ENCODE results near the gene LRRK1. TPM values are rescaled to one million over a fixed set of nuclear protein-coding genes. Genes with fewer than 3 reads are reported as not detected.
A peak's percentile ranks its signal among the peaks of the same experiment; 100 is the strongest.

Gene LRRK1
- total RNA-seq, 2 experiments from 2014 or later: 1.0 to 1.1 TPM

DNA sequence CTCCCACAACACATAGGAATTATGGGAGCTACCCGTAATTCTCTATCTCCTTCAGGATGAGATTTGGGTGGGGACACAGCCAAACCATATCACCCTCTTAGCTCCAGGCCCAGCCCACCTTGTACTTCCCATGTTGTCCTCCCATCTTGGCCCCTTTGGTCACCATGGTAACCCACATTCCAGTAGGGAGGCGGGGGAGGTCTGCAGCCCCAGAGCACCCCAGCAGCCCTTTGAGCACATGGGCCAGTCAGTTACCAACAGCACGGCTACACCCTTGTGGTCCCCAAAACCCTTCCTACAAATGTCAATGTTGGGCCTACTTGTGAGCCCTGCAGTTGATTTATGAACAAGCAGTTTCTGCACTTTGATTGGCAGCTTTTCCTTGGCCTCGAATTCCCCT is 84.5 kb downstream of the LRRK1 start:
- ChIA-PET CTCF (interaction anchor here (1.3 kb wide), 1 partner anchor 86 kb away, joined by 5 read pairs; no protein-coding TSS in a partner anchor), POLR2A (no interaction called here)
- Mint-ChIP-seq H3K36me3 (ENCODE audit: low read depth) (no peaks in the 10 kb centered on the region), H3K4me3 (no peak overlapping the region), H3K4me1 (peaks cover 20% of the 10 kb centered on the region), H3K9me3 (no peaks in the 10 kb centered on the region), H3K27ac (no peak overlapping the region), H3K27me3 (peaks cover 50% of the 10 kb centered on the region)
- DNase-seq: peak; percentile 9

DNA sequence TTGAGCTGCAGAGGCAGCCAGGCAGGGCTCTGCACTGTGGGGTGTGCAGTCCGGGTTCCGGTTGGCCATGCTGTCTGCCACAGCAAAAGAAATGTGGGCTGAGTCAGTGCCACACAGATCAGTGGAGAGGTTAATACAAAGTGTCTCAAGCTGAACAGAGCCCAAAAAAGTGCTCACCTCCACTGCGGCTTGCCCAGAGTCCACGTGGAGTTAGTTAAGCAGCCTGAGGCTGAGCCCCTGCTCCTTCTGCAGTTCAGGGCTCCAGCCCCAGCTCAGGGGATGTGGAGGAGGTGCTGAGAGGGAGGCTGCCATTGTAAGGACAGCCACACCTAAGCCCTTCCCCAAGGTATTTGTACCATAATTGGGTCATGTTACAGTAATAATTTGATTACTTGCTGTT is 85.3 kb downstream of the LRRK1 start:
- no peak overlapping the region for H3K4me3 Mint-ChIP-seq
- H3K9me3 Mint-ChIP-seq: no peaks in the 10 kb centered on the region
- ChIA-PET CTCF (interaction anchor here (0.5 to 1.3 kb wide), 2 partner anchors 16 to 87 kb away, joined by 4 to 5 read pairs; no protein-coding TSS in a partner anchor), POLR2A (no interaction called here)
- H3K27ac Mint-ChIP-seq: no peak overlapping the region
- peaks cover 45% of the 10 kb centered on the region for H3K27me3 Mint-ChIP-seq
- H3K4me1 Mint-ChIP-seq: peaks cover 23% of the 10 kb centered on the region
- no peaks in the 10 kb centered on the region for H3K36me3 Mint-ChIP-seq (ENCODE audit: low read depth)
- no peak for DNase-seq

DNA sequence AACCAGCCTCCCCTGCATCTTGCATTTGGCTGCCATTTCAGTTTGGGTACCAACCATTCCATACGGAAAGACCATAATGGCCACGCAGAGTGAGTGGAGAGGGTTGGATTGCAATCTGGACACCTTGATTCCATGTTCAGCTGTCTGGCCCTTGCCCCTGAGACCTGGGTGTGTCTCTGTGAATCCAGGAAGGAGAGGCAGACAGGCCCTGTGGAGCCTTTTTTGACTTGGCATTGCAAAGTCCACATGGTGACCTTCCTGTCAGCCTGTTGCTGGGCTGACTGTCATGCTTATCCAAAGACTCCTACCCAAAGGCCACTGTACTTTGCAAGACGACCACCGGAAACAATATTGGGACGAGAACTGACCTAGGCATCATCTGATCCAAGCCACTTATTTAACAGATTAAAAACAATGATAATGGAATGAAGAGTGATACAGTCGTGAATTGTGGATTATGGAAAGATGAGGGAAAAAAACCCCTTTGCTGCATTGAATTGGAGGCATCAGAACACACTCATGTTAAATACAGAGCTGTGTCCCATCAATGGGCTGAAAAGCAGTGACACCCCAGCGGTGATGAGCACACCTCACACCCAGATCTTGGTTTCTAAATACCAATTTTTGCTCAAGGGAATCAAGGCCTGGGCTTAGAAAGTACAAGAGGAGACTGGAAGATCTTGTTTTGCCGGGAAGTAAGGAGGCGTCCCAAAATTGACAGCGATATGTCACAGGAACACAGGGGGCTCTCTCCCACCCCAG is 86.0 kb downstream of the LRRK1 start:
- Mint-ChIP-seq H3K4me1 (peaks cover 23% of the 10 kb centered on the region), H3K4me3 (no peak overlapping the region), H3K27ac (no peak overlapping the region), H3K9me3 (no peaks in the 10 kb centered on the region), H3K36me3 (ENCODE audit: low read depth) (no peaks in the 10 kb centered on the region), H3K27me3 (peaks cover 39% of the 10 kb centered on the region)
- ChIA-PET POLR2A (no interaction called here), CTCF (interaction anchor here (5.6 kb wide), 1 partner anchor 87 kb away, joined by 169 read pairs; the partner anchor contains the start of gene LRRK1)
- no peak for DNase-seq

DNA sequence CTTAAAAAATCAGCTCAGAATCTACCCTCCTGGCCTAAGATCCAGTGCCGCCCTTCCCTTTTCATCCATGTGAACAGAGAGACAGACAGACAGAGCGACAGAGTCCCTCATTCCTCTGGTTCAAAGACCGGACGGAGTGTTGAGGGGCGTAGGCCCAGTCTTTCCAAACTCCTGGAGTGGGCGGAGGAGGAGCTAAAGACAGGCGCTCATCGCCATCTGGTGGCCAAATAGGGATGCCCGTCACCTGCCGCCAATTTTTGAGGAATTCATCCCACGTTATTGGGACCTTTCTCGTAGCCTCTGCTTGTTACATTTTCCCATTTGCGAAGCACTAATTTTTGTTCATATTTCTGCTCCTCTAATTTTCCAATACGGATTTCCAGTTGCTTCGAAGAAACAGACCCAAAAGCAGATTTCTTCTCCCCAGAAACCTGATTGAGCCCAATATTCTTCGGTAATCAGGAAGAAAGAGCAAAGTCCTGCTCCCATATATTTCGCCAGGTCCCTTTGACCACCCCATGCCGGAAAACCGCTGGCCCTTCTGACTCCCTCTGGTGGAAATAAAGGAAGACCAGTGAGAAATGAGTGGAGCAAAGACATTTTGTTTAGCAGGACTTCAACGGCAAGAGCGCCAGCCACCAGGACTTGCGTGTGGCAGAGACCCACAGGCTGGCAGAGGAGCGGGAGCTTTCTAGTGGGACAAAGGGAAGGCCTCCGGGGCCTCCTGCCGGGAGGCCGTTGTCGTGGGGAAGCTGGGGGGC is 88.0 kb downstream of the LRRK1 start:
- Mint-ChIP-seq H3K36me3 (ENCODE audit: low read depth) (no peaks in the 10 kb centered on the region), H3K4me3 (peak overlapping the region; percentile 83), H3K4me1 (peaks cover 23% of the 10 kb centered on the region), H3K27me3 (peaks cover 33% of the 10 kb centered on the region), H3K9me3 (no peaks in the 10 kb centered on the region), H3K27ac (no peak overlapping the region)
- POLR2A ChIA-PET: no interaction called here
- peak; percentile 61 for DNase-seq
- CTCF ChIA-PET: interaction anchor here (0.6 to 5.6 kb wide), 48 partner anchors 9 to 1079 kb away, joined by 3 to 169 read pairs (median 4); partner anchors contain the start of gene LRRK1

DNA sequence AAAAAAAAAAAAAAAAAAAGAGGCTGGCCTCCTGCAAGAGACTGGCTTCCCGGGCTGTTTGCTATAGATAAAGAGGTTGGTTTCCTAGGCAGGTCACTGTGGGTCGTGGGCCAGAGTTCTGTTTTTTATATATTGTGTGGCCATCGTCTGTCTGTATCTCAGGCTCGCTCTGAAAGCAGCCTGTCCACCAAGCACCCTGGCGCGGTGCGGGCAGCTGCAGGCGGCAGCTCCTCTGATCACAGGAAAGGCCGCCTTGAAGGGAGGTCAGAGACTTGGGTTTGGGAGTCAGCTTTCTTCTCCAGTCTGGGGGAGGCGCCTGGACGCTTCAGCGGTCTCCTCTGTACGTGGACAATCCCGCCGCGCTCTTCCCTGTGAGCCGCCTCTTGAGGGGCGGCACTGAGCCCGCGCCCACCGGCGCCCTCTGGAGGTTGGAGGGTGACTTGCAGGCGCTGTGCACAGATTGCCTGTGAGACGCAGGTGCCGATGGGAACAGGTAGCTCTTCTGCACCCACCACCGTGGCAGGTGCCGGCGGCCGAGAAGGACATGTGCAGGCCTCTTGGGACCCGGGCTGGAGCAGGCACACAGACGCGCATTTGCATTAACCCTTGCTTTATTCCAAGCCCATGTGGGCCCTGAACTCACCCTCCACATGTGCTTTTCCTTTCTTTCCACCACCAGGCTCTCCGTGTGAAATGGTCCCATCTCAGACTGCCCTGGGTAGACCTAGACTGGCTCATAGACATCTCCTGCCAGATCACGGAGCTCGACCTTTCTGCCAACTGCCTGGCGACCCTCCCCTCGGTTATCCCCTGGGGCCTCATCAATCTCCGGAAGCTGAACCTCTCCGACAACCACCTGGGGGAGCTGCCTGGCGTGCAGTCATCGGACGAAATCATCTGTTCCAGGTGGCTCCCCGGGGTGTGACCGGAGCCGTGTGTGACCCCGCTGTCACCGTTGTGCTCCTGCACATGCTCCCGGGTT is 89.3 kb downstream of the LRRK1 start:
- Mint-ChIP-seq H3K27me3 (peaks cover 29% of the 10 kb centered on the region), H3K36me3 (ENCODE audit: low read depth) (no peaks in the 10 kb centered on the region), H3K9me3 (no peaks in the 10 kb centered on the region), H3K4me1 (peaks cover 23% of the 10 kb centered on the region), H3K27ac (no peak overlapping the region), H3K4me3 (peak overlapping the region; percentile 83)
- ChIA-PET CTCF (interaction anchor here (0.5 to 5.6 kb wide), 72 partner anchors 8 to 1195 kb away, joined by 3 to 169 read pairs (median 4); partner anchors contain the start of genes ASB7, CHSY1, LINS1 and LRRK1), POLR2A (interaction anchor here (1.0 to 1.1 kb wide), 2 partner anchors 91 to 159 kb away, joined by 3 to 8 read pairs; no protein-coding TSS in a partner anchor)
- DNase-seq: peak; percentile 87

DNA sequence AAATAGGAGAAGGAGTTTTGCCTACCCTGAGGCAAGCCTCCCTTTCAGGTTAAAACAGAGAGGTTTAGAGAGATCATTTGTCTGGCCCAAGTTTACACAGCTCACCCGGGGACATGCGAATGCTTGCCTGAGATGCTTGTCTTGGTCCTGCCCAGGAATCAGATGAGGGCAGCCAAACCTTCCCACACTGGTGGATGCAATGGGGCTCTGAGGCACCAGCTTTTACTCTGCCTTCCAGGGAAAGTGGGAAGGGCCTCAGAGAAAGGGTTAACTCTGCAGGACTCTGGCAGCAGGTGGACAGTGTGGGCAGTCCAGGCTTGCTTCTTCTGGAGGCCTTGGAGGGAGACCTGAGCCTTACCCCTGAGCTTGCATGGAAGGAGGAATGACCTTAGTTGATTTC is 90.0 kb downstream of the LRRK1 start:
- peaks cover 29% of the 10 kb centered on the region for H3K27me3 Mint-ChIP-seq
- H3K9me3 Mint-ChIP-seq: no peaks in the 10 kb centered on the region
- H3K36me3 Mint-ChIP-seq (ENCODE audit: low read depth): no peaks in the 10 kb centered on the region
- CTCF ChIA-PET: interaction anchor here (0.9 to 5.6 kb wide), 28 partner anchors 7 to 1076 kb away, joined by 3 to 169 read pairs (median 7); partner anchors contain the start of genes ASB7, CHSY1, LINS1 and LRRK1
- H3K27ac Mint-ChIP-seq: no peak overlapping the region
- no peak for DNase-seq
- POLR2A ChIA-PET: no interaction called here
- peak overlapping the region; percentile 83 for H3K4me3 Mint-ChIP-seq
- peaks cover 23% of the 10 kb centered on the region for H3K4me1 Mint-ChIP-seq

DNA sequence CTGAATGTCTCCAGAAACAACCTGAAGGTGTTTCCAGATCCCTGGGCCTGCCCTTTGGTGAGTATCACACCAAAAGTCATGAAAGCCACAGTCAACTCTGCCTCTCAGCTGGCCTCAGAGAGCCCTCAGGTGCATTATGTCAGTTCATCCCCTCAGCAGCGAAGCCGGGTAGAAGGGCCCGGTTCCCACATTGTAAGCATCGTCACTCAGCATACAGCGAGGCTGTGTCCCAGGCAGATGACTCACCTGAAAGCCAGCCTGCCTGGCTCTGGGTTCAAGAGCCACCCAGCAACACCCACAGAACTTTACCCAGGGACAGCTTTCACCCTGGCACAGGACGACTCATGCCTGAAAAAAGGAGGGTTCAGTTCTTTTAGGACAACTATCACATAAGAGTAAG is 91.6 kb downstream of the LRRK1 start:
- Mint-ChIP-seq H3K4me3 (no peak overlapping the region), H3K27me3 (peaks cover 23% of the 10 kb centered on the region), H3K9me3 (no peaks in the 10 kb centered on the region), H3K4me1 (peaks cover 23% of the 10 kb centered on the region), H3K27ac (no peak overlapping the region), H3K36me3 (ENCODE audit: low read depth) (no peaks in the 10 kb centered on the region)
- CTCF ChIA-PET: interaction anchor here (1.3 to 5.6 kb wide), 6 partner anchors 10 to 278 kb away, joined by 4 to 169 read pairs (median 17); partner anchors contain the start of gene LRRK1
- DNase-seq: peak; percentile 10
- POLR2A ChIA-PET: no interaction called here

DNA sequence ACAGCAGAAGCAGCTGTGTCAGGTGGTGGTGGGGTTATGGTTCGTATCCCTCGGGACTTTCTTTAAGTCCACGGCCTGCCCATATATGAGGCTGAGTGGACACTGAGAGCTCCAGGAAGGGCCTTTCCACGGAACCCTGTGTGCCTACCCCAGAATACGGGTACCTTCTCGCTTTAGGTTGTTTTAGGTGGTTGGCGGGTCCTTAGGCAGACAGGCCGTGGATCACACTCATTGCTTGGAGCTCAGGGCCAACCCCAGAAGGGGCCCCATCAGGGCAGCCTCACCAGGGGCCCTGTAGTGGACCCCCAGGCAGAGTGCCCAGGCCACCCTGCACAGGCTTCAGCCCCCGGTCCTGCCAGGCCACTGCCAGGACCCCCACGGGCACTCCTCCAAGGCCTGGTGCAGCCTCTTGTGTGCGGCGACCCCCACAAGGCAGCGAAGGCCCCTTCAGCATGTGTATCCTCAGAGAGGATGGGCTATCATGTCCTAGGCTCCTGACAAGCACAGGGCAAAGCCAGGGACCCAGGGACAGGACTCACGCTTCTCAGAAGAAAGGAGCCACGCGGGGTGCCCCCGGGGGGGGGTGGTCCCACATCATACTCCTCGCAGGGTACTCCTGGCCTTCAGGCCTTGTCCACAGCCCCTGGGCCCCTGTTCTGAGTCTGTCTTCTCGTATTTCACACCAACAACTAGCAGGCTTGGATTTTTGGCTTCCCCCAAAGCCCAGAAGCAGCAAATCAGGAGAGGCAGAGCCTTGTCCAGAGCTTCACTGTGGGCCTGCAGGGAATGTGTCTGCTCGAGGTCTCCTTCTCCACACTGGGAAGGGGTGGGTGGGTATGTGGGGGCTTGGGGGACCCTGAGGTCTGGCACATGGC is 93.4 kb downstream of the LRRK1 start:
- CTCF ChIA-PET: interaction anchor here (1.0 to 1.4 kb wide), 3 partner anchors 147 to 308 kb away, joined by 3 to 10 read pairs (median 4); no protein-coding TSS in a partner anchor
- Mint-ChIP-seq H3K9me3 (no peaks in the 10 kb centered on the region), H3K27ac (no peak overlapping the region), H3K4me1 (peaks cover 15% of the 10 kb centered on the region), H3K4me3 (no peak overlapping the region), H3K27me3 (peaks cover 14% of the 10 kb centered on the region), H3K36me3 (ENCODE audit: low read depth) (no peaks in the 10 kb centered on the region)
- POLR2A ChIA-PET: interaction anchor here (1.3 kb wide), 1 partner anchor 282 kb away, joined by 4 read pairs; the partner anchor contains the start of gene SNRPA1
- DNase-seq: peak; percentile 13

DNA sequence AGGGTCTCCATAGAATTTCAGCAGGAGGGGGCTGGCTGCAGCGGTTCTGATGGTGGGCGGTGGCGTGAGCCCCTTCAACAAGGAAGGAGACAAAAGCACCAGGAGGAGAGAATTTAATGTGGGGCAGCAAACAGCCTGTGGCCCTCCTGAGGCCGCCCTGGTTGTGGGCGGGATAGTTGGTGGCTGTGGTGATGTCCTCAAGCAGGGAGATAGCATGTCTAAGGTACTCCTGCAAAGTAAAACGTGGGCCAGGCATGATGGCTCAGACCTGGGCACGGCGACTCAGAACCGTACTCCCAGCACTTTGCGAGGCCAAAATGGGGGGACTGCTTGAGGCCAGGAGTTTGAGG is 94.0 kb downstream of the LRRK1 start:
- Mint-ChIP-seq H3K27ac (no peak overlapping the region), H3K36me3 (ENCODE audit: low read depth) (no peaks in the 10 kb centered on the region), H3K27me3 (peaks cover 11% of the 10 kb centered on the region), H3K4me1 (peaks cover 9% of the 10 kb centered on the region), H3K4me3 (no peak overlapping the region), H3K9me3 (no peaks in the 10 kb centered on the region)
- DNase-seq: peak; percentile 13
- POLR2A ChIA-PET: no interaction called here
- CTCF ChIA-PET: interaction anchor here (1.1 to 4.2 kb wide), 2 partner anchors 23 to 243 kb away, joined by 3 to 120 read pairs; no protein-coding TSS in a partner anchor

DNA sequence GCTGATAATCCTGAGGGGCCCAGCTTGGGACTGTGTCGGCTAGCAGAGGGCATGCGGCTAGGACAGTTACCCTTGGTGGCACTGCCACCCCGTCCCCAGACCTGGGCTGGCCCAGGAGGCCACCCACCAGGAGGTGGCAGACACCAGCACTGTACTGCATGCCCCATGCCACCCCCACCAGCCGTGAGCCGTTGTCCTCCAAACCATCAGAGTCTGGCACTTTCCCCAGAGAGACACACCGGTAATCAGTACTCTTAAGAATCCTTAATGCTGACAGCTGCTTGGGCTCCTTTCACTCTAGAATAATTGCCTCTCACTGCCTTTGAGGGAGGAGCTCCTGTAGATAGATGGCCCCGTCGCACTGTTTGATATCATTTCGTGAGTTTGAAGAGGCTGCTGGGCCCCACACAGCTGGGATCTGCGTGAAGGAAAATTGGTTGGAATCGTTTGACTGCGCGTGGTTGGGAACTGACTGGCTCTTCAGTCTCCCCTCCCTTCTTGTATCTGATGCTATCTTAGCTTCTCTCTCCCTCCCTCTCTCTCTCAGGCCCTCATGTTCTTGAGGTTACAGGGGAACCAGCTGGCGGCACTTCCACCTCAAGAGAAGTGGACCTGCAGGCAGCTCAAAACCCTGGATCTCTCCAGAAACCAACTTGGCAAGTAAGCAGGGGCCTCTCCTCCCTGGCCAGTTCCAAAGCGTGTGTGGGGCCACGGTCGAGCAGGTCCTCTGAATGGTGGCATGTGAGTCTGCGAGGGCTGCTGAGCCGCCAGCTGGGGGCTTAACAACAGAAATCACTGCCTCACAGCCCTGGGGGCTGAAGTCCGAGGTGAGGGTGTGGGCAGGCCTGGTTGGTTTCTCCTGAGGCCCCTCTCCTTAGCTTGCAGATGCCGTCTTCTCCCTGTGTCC is 94.9 kb downstream of the LRRK1 start:
- ChIA-PET POLR2A (no interaction called here), CTCF (interaction anchor here (0.9 to 4.2 kb wide), 6 partner anchors 22 to 246 kb away, joined by 3 to 120 read pairs (median 3); no protein-coding TSS in a partner anchor)
- Mint-ChIP-seq H3K4me3 (no peak overlapping the region), H3K9me3 (no peaks in the 10 kb centered on the region), H3K27ac (no peak overlapping the region), H3K4me1 (peaks cover under 1% of the 10 kb centered on the region), H3K36me3 (ENCODE audit: low read depth) (no peaks in the 10 kb centered on the region), H3K27me3 (peaks cover 7% of the 10 kb centered on the region)
- peak; percentile 14 for DNase-seq

All from activated CD4-positive, alpha-beta memory T cell treated with anti-CD3 and anti-CD28 coated beads, Interleukin-2, amount 10 ng/mL, durations not matched to agents 7 days and 5 days (primary cell).